CD14-positive monocyte (primary cell): ENCODE data around the gene LLCFC1. TPM values are rescaled to one million over a fixed set of nuclear protein-coding genes. Genes with fewer than 3 reads are reported as not detected.
"Not testable (repeated sequence)": the region's sequence is repeated elsewhere in the genome, so short reads cannot be mapped to it uniquely, and the experiment has no call there.

ENCODE experiments used
- DNase-seq, 3 donors: peaks; one replicate each; pipeline ENCODE4 v3.0.0-alpha.2; 2011 to 2022
- H2AFZ ChIP-seq: 2 replicates; pipeline ENCODE4 v1.6.0; 2012; ENCODE audit warnings: mild to moderate bottlenecking, low read depth, low read length, inconsistent platforms; ENCODE audit not compliant: insufficient read depth, poor library complexity, severe bottlenecking
- H3K27ac ChIP-seq, 2 donors: 1 replicate in 1 of 2; 2 replicates in 1 of 2; pipeline ENCODE4 v1.5.1; 2012 to 2013; ENCODE audit warnings: low read length in 2 of 2, control low read depth in 1 of 2, inconsistent platforms in 1 of 2, low read depth in 1 of 2, mild to moderate bottlenecking in 1 of 2
- H3K27me3 ChIP-seq, 2 donors: one replicate each; pipeline versions ENCODE4 v1.6.0 to v1.6.1; 2011 to 2013; ENCODE audit warnings: low read length in 2 of 2; ENCODE audit not compliant: control insufficient read depth in 2 of 2, insufficient read depth in 2 of 2
- H3K36me3 ChIP-seq, 2 donors: replicated peaks in 1 of 2; 1 replicate in 1 of 2; 2 replicates in 1 of 2; pipeline versions ENCODE4 v1.5.1 to v1.6.1; 2012 to 2013; ENCODE audit warnings: low read length in 2 of 2, control low read depth in 1 of 2, inconsistent platforms in 1 of 2, mild to moderate bottlenecking in 1 of 2; ENCODE audit not compliant: insufficient read depth in 2 of 2, control insufficient read depth in 1 of 2
- H3K4me1 ChIP-seq, 2 donors: 1 replicate in 1 of 2; 2 replicates in 1 of 2; pipeline versions ENCODE4 v1.5.1 to v1.6.1; 2012 to 2013; ENCODE audit warnings: low read length in 2 of 2, control low read depth in 1 of 2, inconsistent platforms in 1 of 2, mild to moderate bottlenecking in 1 of 2, moderate library complexity in 1 of 2; ENCODE audit not compliant: insufficient read depth in 2 of 2, control insufficient read depth in 1 of 2
- H3K4me2 ChIP-seq: replicated peaks from 2 replicates; pipeline ENCODE3; 2012; ENCODE audit warnings: low read length, moderate library complexity, mild to moderate bottlenecking; ENCODE audit not compliant: poor library complexity, severe bottlenecking; ENCODE audit errors: extremely low read depth
- H3K4me3 ChIP-seq, 3 experiments: fragments of 200-600 bp in 1 of 3; sonication (generic) in 1 of 3; replicated peaks in 1 of 3; 1 replicate in 2 of 3; 2 replicates in 1 of 3; pipeline ENCODE4 v1.5.1; 2011 to 2013; ENCODE audit warnings: low read length in 3 of 3, mild to moderate bottlenecking in 3 of 3, control low read depth in 2 of 3, low read depth in 2 of 3, inconsistent platforms in 1 of 3, moderate library complexity in 1 of 3
- H3K79me2 ChIP-seq: 2 replicates; pipeline ENCODE4 v1.6.0; 2012; ENCODE audit warnings: mild to moderate bottlenecking, control low read depth, inconsistent platforms, low read length, moderate library complexity; ENCODE audit not compliant: insufficient read depth
- H3K9ac ChIP-seq: 2 replicates; pipeline ENCODE4 v1.6.0; 2017; ENCODE audit warnings: low read length, mild to moderate bottlenecking; ENCODE audit not compliant: insufficient read depth, poor library complexity, severe bottlenecking
- H3K9me3 ChIP-seq, 2 donors: replicated peaks in 1 of 2; 1 replicate in 1 of 2; 2 replicates in 1 of 2; pipeline versions ENCODE4 v1.5.1 to v1.6.1; 2012 to 2013; ENCODE audit warnings: low read length in 2 of 2, control low read depth in 1 of 2; ENCODE audit not compliant: control insufficient read depth in 1 of 2, insufficient read depth in 1 of 2
- H4K20me1 ChIP-seq: 2 replicates; pipeline ENCODE4 v1.6.0; 2012; ENCODE audit warnings: mild to moderate bottlenecking, low read length, control low read depth, moderate library complexity; ENCODE audit not compliant: insufficient read depth
- H3K27ac Mint-ChIP-seq, 7 donors: one replicate each; pipeline ENCODE4 v1.8.0; 2020; ENCODE audit warnings: mild to moderate bottlenecking in 7 of 7, mixed read lengths in 7 of 7, moderate library complexity in 6 of 7, inconsistent platforms in 2 of 7
- H3K27me3 Mint-ChIP-seq, 3 donors: one replicate each; pipeline ENCODE4 v1.8.0; 2021 to 2022; ENCODE audit warnings: low read depth in 3 of 3, mild to moderate bottlenecking in 3 of 3, mixed read lengths in 3 of 3, moderate library complexity in 3 of 3, inconsistent platforms in 1 of 3
- H3K36me3 Mint-ChIP-seq, 2 donors: one replicate each; pipeline ENCODE4 v1.8.0; 2020; ENCODE audit warnings: mixed read lengths in 2 of 2, inconsistent platforms in 1 of 2, mild to moderate bottlenecking in 1 of 2
- H3K4me1 Mint-ChIP-seq: one replicate; pipeline ENCODE4 v1.8.0; 2020; ENCODE audit warnings: mild to moderate bottlenecking, mixed read lengths
- H3K4me3 Mint-ChIP-seq, 2 donors: one replicate each; pipeline ENCODE4 v1.8.0; 2020; ENCODE audit warnings: mild to moderate bottlenecking in 2 of 2, mixed read lengths in 2 of 2, moderate library complexity in 1 of 2
- H3K9me3 Mint-ChIP-seq, 7 donors: one replicate each; pipeline ENCODE4 v1.8.0; 2020 to 2022; ENCODE audit warnings: mixed read lengths in 7 of 7, mild to moderate bottlenecking in 6 of 7, moderate library complexity in 6 of 7, inconsistent platforms in 2 of 7
- CTCF ChIP-seq: fragments of 200-600 bp; IDR thresholded peaks from one replicate; pipeline ENCODE4 v1.8.0; 2022; ENCODE audit warnings: antibody characterized with exemption, mild to moderate bottlenecking
- WGBS: methylation state at CpG from one replicate; pipeline ENCODE4 v1.1.5; 2013; ENCODE audit warnings: missing lambda C conversion rate; ENCODE audit not compliant: insufficient coverage; 5-methylcytosine and 5-hydroxymethylcytosine counted together
- intact Hi-C, 2 donors: fragments of 100-400 bp; cut with micrococcal nuclease; formaldehyde crosslinking; loops; one replicate each; pipeline versions ENCODE4 v1.15.0 to v1.15.1; 2023
- polyA plus RNA-seq, 3 donors: library from polyadenylated mRNA; depleted of rRNA in 1 of 3; unstranded in 2 of 3; stranded (reverse) in 1 of 3; fragments of 300-500 nt in 2 of 3; fragments of >200 nt in 1 of 3; fragmentation: Illumina TruSeq in 2 of 3; gene quantifications; 1 replicate in 2 of 3; 2 replicates in 1 of 3; pipeline ENCODE4 v1.2.3, GENCODE V29; 2012 to 2021

The LLCFC1 gene
- polyA plus RNA-seq, 3 donors, result 0.84 TPM; not detected in 2

GRCh38 chr7:142974626-142975025, 35.3 kb downstream of the LLCFC1 start:
- H2AFZ ChIP-seq, result no peak overlapping the region
- no peaks in the 10 kb centered on the region for H3K79me2 ChIP-seq
- H3K4me3 ChIP-seq, result no peak overlapping the region
- H4K20me1 ChIP-seq, result no peaks in the 10 kb centered on the region
- no peak overlapping the region for H3K4me2 ChIP-seq
- no peaks in the 10 kb centered on the region for H3K4me1 Mint-ChIP-seq
- H3K9me3 ChIP-seq, result peaks cover 0 to 6% of the 10 kb centered on the region in 2 donors
- peaks cover 0 to under 1% of the 10 kb centered on the region in 2 donors for H3K4me1 ChIP-seq
- DNase-seq, result no peak
- H3K9ac ChIP-seq, result no peak overlapping the region
- intact Hi-C loops, result no loop called here
- peaks cover 0 to 7% (median 4%) of the 10 kb centered on the region in 7 donors for H3K9me3 Mint-ChIP-seq
- no peaks in the 10 kb centered on the region for H3K27me3 ChIP-seq
- no peaks in the 10 kb centered on the region for H3K36me3 Mint-ChIP-seq
- H3K27ac Mint-ChIP-seq, result no peak overlapping the region
- H3K36me3 ChIP-seq, result no peaks in the 10 kb centered on the region
- no peak overlapping the region for H3K4me3 Mint-ChIP-seq
- H3K27me3 Mint-ChIP-seq, result peaks cover 3 to 5% (median 3%) of the 10 kb centered on the region in 3 donors
- no peak overlapping the region for H3K27ac ChIP-seq
- TF ChIP-seq CTCF, result no peak
- WGBS, result no CpG with 5 or more reads among the region's 3 CpGs

GRCh38 chr7:142978402-142978801, 39.1 kb downstream of the LLCFC1 start:
- H3K79me2 ChIP-seq, H3K4me1 Mint-ChIP-seq, H3K27ac ChIP-seq, H3K27me3 Mint-ChIP-seq, H3K27ac Mint-ChIP-seq, H3K4me2 ChIP-seq, H3K9me3 ChIP-seq, H4K20me1 ChIP-seq, H2AFZ ChIP-seq, H3K4me1 ChIP-seq, H3K9ac ChIP-seq, H3K4me3 ChIP-seq, H3K4me3 Mint-ChIP-seq, H3K36me3 ChIP-seq, DNase-seq, H3K27me3 ChIP-seq, intact Hi-C loops, H3K36me3 Mint-ChIP-seq: not testable (repeated sequence)
- WGBS, result no CpG with 5 or more reads among the region's 4 CpGs
- peaks cover 0 to 24% (median 6%) of the 10 kb centered on the region in 7 donors for H3K9me3 Mint-ChIP-seq
